ENCODE results near the gene VPS35L.
"Not testable (repeated sequence)": the region's sequence is repeated elsewhere in the genome, so short reads cannot be mapped to it uniquely, and the experiment has no call there.

VPS35L gene

GRCh38 chr16:19524356-19524615 lies 31.2 kb upstream of the VPS35L start:
- no peaks in the 10 kb centered on the region for H3K27me3 Mint-ChIP-seq
- H3K4me1 Mint-ChIP-seq, result peaks cover 38% of the 10 kb centered on the region
- peak overlapping the region; percentile 89 to 99 for H3K4me3 Mint-ChIP-seq
- H3K27ac Mint-ChIP-seq, result peak overlapping the region; percentile 89 to 96
- DNase-seq, result no peak
- no peaks in the 10 kb centered on the region for H3K9me3 Mint-ChIP-seq
- peak; percentile 1 for ATAC-seq

GRCh38 chr16:19524616-19525384 lies 30.7 kb upstream of the VPS35L start:
- ATAC-seq (no peak), DNase-seq (peak in 1 of 2 donors; percentile 3)
- Mint-ChIP-seq H3K4me3 (peak overlapping the region; percentile 89 to 99), H3K27me3 (no peaks in the 10 kb centered on the region), H3K9me3 (no peaks in the 10 kb centered on the region), H3K4me1 (peaks cover 37% of the 10 kb centered on the region), H3K27ac (peak overlapping the region; percentile 89 to 96)

GRCh38 chr16:19525385-19525723 lies 30.1 kb upstream of the VPS35L start:
- no peak for ATAC-seq
- H3K9me3 Mint-ChIP-seq, result no peaks in the 10 kb centered on the region

DNA sequence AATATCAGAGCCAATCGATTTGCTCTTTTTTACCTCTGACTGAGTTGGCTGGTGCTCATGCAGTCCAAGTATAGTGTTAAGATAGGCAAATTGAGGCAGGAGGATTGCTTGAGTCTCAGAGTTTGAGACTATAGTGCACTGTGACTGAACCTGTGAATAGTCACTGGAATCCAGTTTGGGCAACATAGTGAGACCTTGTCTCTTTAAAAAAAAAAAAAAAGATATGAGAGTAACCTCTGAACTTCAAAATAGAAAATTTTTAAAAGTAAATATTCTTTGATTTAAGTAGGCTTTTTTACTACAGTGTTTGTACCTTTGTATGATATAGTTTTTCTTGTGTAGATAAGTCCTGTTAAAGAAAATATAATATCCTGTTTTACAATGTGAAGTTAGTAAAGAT lies 28.3 kb upstream of the VPS35L start:
- DNase-seq (no peak), ATAC-seq (no peak)
- Mint-ChIP-seq H3K9me3 (no peaks in the 10 kb centered on the region), H3K27ac (no peak overlapping the region), H3K4me3 (no peak overlapping the region), H3K27me3 (no peaks in the 10 kb centered on the region), H3K4me1 (peaks cover 24% of the 10 kb centered on the region)

More at GRCh38 chr16:19525385-19525723, 30.1 kb upstream of the VPS35L start:
- H3K4me3 Mint-ChIP-seq, result peak overlapping the region; percentile 89 to 99
- no peaks in the 10 kb centered on the region for H3K27me3 Mint-ChIP-seq
- DNase-seq, result no peak
- H3K4me1 Mint-ChIP-seq, result peaks cover 32% of the 10 kb centered on the region
- H3K27ac Mint-ChIP-seq, result peak overlapping the region in 1 of 2 donors; percentile 15

GRCh38 chr16:19528666-19529065 lies 26.8 kb upstream of the VPS35L start:
- no peak for ATAC-seq
- no peak overlapping the region for H3K4me3 Mint-ChIP-seq
- H3K4me1 Mint-ChIP-seq, result peaks cover 18% of the 10 kb centered on the region
- no peaks in the 10 kb centered on the region for H3K27me3 Mint-ChIP-seq
- no peaks in the 10 kb centered on the region for H3K9me3 Mint-ChIP-seq
- DNase-seq, result no peak
- H3K27ac Mint-ChIP-seq, result no peak overlapping the region

GRCh38 chr16:19532601-19533000 lies 22.9 kb upstream of the VPS35L start:
- Mint-ChIP-seq H3K9me3 (no peaks in the 10 kb centered on the region), H3K27ac (no peak overlapping the region), H3K4me3 (no peak overlapping the region), H3K27me3 (no peaks in the 10 kb centered on the region), H3K4me1 (no peaks in the 10 kb centered on the region)
- ATAC-seq (no peak), DNase-seq (no peak)

- DNase-seq (no peak), ATAC-seq (no peak)
- no peaks in the 10 kb centered on the region for H3K27me3 Mint-ChIP-seq
- H3K4me3 Mint-ChIP-seq, result no peak overlapping the region
- peak overlapping the region in 1 of 2 donors; percentile 71 for H3K27ac Mint-ChIP-seq
- no peaks in the 10 kb centered on the region for H3K9me3 Mint-ChIP-seq
- no peaks in the 10 kb centered on the region for H3K4me1 Mint-ChIP-seq
Measured at GRCh38 chr16:19540241-19540970, 15.1 kb upstream of the VPS35L start.

- Mint-ChIP-seq H3K4me3 (no peak overlapping the region), H3K27me3 (no peaks in the 10 kb centered on the region), H3K4me1 (no peaks in the 10 kb centered on the region), H3K27ac (no peak overlapping the region), H3K9me3 (no peaks in the 10 kb centered on the region)
- no peak for DNase-seq
- no peak for ATAC-seq
Measured at GRCh38 chr16:19542138-19542821, 13.2 kb upstream of the VPS35L start.

DNA sequence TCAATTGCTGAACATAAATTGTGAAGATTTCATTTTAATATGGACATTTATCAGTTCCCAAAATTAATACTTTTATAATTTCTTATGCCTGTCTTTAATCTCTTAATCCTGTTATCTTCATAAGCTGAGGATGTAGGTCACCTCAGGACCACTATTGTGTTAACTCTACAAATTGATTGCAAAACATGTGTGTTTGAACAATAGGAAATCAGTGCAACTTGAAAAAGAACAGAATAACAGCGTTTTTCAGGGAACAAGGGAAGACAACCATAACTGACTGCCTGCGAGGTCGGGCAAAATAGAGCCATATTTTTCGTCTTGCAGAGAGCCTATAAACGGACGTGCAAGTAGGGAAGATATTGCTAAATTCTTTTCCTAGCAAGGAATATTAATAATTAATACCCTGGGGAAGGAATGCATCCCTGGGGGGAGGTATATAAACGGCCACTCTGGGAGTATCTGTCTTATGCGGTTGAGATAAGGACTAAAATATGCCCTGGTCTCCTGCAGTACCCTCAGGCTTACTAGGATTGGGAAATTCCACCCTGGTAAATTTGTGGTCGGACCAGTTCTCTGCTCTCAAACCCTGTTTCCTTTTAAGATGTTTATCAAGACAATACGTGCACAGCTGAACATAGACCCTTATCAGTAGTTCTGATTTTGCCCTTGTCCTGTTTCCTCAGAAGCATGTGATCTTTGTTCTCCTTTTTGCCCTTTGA lies 12.1 kb upstream of the VPS35L start:
- not testable (repeated sequence) for H3K4me1 Mint-ChIP-seq, DNase-seq, H3K27me3 Mint-ChIP-seq, H3K4me3 Mint-ChIP-seq, ATAC-seq, H3K27ac Mint-ChIP-seq, H3K9me3 Mint-ChIP-seq

GRCh38 chr16:19548144-19548543 lies 7.4 kb upstream of the VPS35L start:
- DNase-seq, result no peak
- Mint-ChIP-seq H3K27me3 (no peaks in the 10 kb centered on the region), H3K9me3 (no peaks in the 10 kb centered on the region), H3K27ac (no peak overlapping the region), H3K4me3 (no peak overlapping the region), H3K4me1 (no peaks in the 10 kb centered on the region)
- no peak for ATAC-seq

DNA sequence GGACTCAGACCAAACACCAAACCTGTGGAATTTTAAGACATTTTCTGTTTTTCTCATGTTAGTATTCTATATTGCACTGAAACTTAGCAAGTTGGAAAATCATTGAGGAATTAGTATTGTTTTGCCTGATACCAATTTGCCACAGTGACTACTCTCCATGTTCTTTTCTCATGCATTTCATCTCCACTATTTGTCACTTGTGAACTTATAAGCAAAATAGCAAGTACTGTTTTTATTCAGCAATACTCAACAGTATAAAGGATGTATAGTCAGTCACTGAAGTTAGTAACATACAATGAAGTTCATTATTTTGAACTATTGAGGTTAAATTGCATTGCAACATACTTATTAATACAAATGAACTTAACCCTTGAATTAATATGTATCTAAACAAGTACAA lies 5.8 kb upstream of the VPS35L start:
- ATAC-seq (no peak), DNase-seq (no peak)
- no peak overlapping the region for H3K4me3 Mint-ChIP-seq
- H3K4me1 Mint-ChIP-seq, result peaks cover 11% of the 10 kb centered on the region
- H3K27me3 Mint-ChIP-seq, result no peaks in the 10 kb centered on the region
- no peak overlapping the region for H3K27ac Mint-ChIP-seq
- no peaks in the 10 kb centered on the region for H3K9me3 Mint-ChIP-seq

DNA sequence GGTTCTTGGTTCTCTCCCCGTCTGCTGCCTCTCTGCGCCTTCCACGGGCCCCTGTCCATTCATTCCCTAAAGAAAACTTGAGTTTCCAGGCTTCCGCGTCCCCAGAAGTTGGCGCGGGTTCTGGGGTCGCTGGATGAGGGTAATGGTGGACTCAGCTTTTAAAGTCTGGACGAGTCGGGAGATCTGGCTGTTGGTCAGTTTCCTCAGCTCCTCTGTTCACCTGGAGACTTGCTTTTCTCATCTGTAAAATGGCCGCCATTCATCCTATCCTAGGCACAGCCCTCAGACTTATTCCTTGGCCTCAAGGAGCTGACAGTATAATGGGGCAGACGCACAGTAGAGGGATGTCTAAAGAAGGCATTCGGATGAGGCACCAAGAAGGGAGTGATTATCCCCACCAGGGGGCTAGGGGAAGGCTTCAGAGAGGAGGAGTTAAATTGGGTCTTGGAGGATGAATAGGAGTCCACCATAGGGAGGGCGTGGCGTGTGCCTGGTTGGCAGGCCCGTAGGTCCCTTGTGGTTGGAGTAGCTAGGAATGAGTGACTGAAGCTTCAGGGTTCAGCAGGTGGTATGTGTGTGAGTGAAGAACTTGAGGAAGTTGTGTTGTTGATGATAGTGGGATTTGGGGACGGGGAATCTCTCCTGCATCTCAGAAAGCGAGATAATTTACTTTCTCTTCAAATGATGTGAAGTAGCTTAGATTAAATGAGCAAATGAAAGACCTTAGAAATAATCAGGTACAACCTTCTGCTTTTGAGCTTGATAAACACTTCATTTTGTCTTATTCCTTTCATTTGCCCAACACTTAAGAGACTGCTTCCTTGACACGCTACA lies 652 bp downstream of the VPS35L start:
- ATAC-seq (peak; percentile 1), DNase-seq (peak in 1 of 2 donors; percentile 48)
- Mint-ChIP-seq H3K4me3 (peak overlapping the region; percentile 81 to 94), H3K27me3 (no peaks in the 10 kb centered on the region), H3K27ac (peak overlapping the region; percentile 98), H3K9me3 (no peaks in the 10 kb centered on the region), H3K4me1 (peaks cover 39% of the 10 kb centered on the region)

DNA sequence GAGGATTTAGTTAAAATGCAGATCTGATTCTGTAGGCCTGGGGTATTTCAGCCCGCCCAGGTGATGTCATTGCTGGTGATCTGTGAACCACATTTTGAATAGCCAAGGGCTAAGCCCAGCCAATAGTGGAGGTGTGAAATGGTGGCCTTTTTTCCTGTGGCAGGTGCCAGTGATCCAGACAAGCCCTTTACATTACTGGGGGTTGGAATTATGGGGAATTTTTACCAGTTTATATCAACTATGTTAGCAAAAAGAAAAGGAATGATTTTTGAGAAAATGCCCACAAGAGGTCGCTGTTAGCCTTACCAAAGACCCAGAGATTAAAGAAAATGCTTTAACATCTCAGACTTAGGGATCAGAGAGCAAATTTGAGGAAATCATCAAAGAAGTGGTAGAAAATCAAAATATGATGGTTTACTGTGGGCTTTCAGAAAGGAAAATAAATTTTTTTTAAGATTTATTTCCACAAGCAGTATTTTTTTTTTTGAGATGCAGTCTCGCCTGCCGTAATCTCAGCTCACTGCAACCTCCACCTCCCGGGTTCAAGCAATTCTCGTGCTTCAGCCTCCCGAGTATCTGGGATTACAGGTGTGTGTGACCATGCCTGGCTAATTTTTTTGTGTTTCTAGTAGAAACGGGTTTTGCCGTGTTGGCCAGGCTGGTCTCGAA lies 3.9 kb downstream of the VPS35L start:
- H3K4me3 Mint-ChIP-seq, result no peak overlapping the region
- no peaks in the 10 kb centered on the region for H3K27me3 Mint-ChIP-seq
- H3K4me1 Mint-ChIP-seq, result peaks cover 36% of the 10 kb centered on the region
- ATAC-seq, result no peak
- DNase-seq, result peak in 1 of 2 donors; percentile 22
- H3K9me3 Mint-ChIP-seq, result no peaks in the 10 kb centered on the region
- no peak overlapping the region for H3K27ac Mint-ChIP-seq

DNA sequence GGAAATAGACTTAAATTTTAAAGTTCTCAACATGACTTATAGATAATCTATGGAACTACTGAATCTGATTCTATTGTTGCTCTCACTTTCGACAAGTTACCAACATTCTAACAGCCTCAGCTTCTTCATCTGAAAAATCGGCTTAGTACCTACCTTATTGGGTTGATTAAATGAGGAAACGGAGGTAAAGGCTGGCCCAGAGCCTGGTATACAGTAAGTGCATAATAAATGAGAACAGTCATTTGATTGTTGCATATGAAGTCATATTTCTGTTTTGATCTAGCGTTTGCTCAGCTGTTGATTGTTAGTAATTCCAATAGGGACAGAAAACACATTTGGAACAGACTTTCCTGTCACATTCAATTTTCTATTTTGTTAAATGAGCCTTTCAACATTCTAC lies 4.6 kb downstream of the VPS35L start:
- Mint-ChIP-seq H3K4me1 (peaks cover 32% of the 10 kb centered on the region), H3K4me3 (no peak overlapping the region), H3K27ac (no peak overlapping the region), H3K27me3 (no peaks in the 10 kb centered on the region), H3K9me3 (no peaks in the 10 kb centered on the region)
- ATAC-seq (no peak), DNase-seq (no peak)

Measured in stimulated activated naive CD8-positive, alpha-beta T cell treated with anti-CD3 and anti-CD28 coated beads, Interleukin-15, amount 100 ng/mL, for 72 hours (primary cell).